RWPE2 (cell line): Measurements from ENCODE around the gene CTDP1.
A peak's percentile ranks its signal among the peaks of the same experiment; 100 is the strongest.

Experiments
- ATAC-seq: fragments of 200-7000 bp; cut with Tn5 transposase; 3 replicates; pipeline ENCODE4 v1.9.1; 2021; ENCODE audit warnings: low read depth
- DNase-seq: peaks from one replicate; pipeline ENCODE4 v3.0.0-alpha.2; 2020; ENCODE audit warnings: low spot score
- H3K27ac ChIP-seq: fragments of 450-650 bp; 2 replicates; pipeline ENCODE4 v1.5.1; 2017; ENCODE audit warnings: mild to moderate bottlenecking; ENCODE audit not compliant: poor library complexity, severe bottlenecking
- H3K27me3 ChIP-seq: fragments of 250-450 bp; sonication (Bioruptor Pico); 2 replicates; pipeline ENCODE4 v1.5.1; 2021; ENCODE audit warnings: mild to moderate bottlenecking, moderate library complexity; ENCODE audit not compliant: insufficient read depth, poor library complexity, severe bottlenecking
- H3K36me3 ChIP-seq: fragments of 250-450 bp; sonication (Bioruptor Pico); 2 replicates; pipeline ENCODE4 v1.5.1; 2020; ENCODE audit warnings: low read depth, mild to moderate bottlenecking, moderate library complexity
- H3K4me1 ChIP-seq: fragments of 250-450 bp; sonication (Bioruptor Pico); 2 replicates; pipeline ENCODE4 v1.5.1; 2021; ENCODE audit warnings: mild to moderate bottlenecking, moderate library complexity; ENCODE audit not compliant: insufficient read depth, poor library complexity, severe bottlenecking
- H3K4me3 ChIP-seq: fragments of 250-450 bp; sonication (Bioruptor Pico); 2 replicates; pipeline ENCODE4 v1.5.1; 2021; ENCODE audit warnings: mild to moderate bottlenecking, moderate library complexity; ENCODE audit not compliant: severe bottlenecking
- H3K9me3 ChIP-seq: fragments of 250-450 bp; sonication (Bioruptor Pico); 2 replicates; pipeline ENCODE4 v1.5.1; 2021; ENCODE audit warnings: mild to moderate bottlenecking, moderate library complexity; ENCODE audit not compliant: severe bottlenecking
- CTCF ChIP-seq: fragments of 450-650 bp; IDR thresholded peaks from one replicate; pipeline ENCODE4 v1.5.1; 2017; ENCODE audit warnings: mild to moderate bottlenecking, moderate library complexity; ENCODE audit not compliant: poor library complexity, severe bottlenecking

CTDP1 gene

GRCh38 chr18:79732721-79733025 is 53.1 kb downstream of the CTDP1 start:
- H3K4me1 ChIP-seq: no peaks in the 10 kb centered on the region
- H3K4me3 ChIP-seq: no peak overlapping the region
- ATAC-seq (no peak), DNase-seq (no peak)
- TF ChIP-seq CTCF: no peak
- no peaks in the 10 kb centered on the region for H3K27me3 ChIP-seq
- H3K36me3 ChIP-seq: peaks cover 37% of the 10 kb centered on the region
- H3K9me3 ChIP-seq: peaks cover 10% of the 10 kb centered on the region
- H3K27ac ChIP-seq: no peak overlapping the region

GRCh38 chr18:79733135-79733701 is 53.6 kb downstream of the CTDP1 start:
- DNase-seq (no peak), ATAC-seq (no peak)
- Histone ChIP-seq H3K36me3 (peaks cover 36% of the 10 kb centered on the region), H3K4me1 (no peaks in the 10 kb centered on the region), H3K4me3 (no peak overlapping the region), H3K9me3 (peaks cover 10% of the 10 kb centered on the region), H3K27ac (no peak overlapping the region), H3K27me3 (no peaks in the 10 kb centered on the region)
- no peak for TF ChIP-seq CTCF

GRCh38 chr18:79733986-79734770 is 54.6 kb downstream of the CTDP1 start:
- Histone ChIP-seq H3K4me1 (no peaks in the 10 kb centered on the region), H3K27ac (no peak overlapping the region), H3K4me3 (no peak overlapping the region), H3K36me3 (peaks cover 31% of the 10 kb centered on the region), H3K27me3 (no peaks in the 10 kb centered on the region), H3K9me3 (peaks cover 10% of the 10 kb centered on the region)
- ATAC-seq (no peak), DNase-seq (no peak)
- no peak for TF ChIP-seq CTCF

- peak; percentile 49 for DNase-seq
- Histone ChIP-seq H3K4me3 (no peak overlapping the region), H3K27me3 (no peaks in the 10 kb centered on the region), H3K36me3 (peaks cover 22% of the 10 kb centered on the region), H3K9me3 (peaks cover 10% of the 10 kb centered on the region), H3K27ac (no peak overlapping the region), H3K4me1 (no peaks in the 10 kb centered on the region)
- no peak for TF ChIP-seq CTCF
- ATAC-seq: no peak
Observed at GRCh38 chr18:79735071-79735980, 55.7 kb downstream of the CTDP1 start.
